Anterior cingulate cortex (tissue), 58 donors: Measurements from ENCODE around the gene TRIM69.
A peak's percentile ranks its signal among the peaks of the same experiment; 100 is the strongest.
"Not testable (repeated sequence)": the region's sequence is repeated elsewhere in the genome, so short reads cannot be mapped to it uniquely, and the experiment has no call there.

Experiments used
- DNase-seq, 58 donors: peaks; one replicate each; lab custom pipeline; 2025; lab: John Stamatoyannopoulos, UW

The TRIM69 gene

GRCh38 chr15:44736181-44736765 lies at the start of gene TRIM69:
TRIM69 (plus strand) TSS chr15:44736528; CDS start chr15:44736705, 177 bp downstream.
- no peak for DNase-seq

GRCh38 chr15:44689318-44689717 lies 47.0 kb upstream of the TRIM69 start:
- DNase-seq, result not testable (repeated sequence)

DNA sequence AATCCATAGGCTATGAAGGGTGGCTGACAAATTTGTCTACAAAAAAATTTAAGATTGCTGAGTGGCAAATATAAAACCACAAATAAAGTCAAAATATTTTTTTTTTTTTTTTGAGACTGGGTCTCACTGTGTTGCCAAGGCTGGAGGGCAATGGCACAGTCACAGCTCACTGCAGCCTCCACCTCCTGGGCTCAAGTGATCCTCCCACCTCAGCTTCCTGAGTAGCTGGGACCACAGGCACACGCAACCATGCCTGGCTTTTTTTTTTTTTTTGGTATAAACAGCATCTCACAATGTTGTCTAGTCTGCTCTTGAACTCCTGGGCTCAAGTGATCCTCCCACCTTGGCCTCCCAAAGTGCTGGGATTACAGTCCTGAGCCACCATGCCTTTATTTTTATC lies 46.1 kb upstream of the TRIM69 start:
- DNase-seq, result not testable (repeated sequence)

- no peak for DNase-seq
Observed at GRCh38 chr15:44692659-44693058, 43.7 kb upstream of the TRIM69 start.

DNA sequence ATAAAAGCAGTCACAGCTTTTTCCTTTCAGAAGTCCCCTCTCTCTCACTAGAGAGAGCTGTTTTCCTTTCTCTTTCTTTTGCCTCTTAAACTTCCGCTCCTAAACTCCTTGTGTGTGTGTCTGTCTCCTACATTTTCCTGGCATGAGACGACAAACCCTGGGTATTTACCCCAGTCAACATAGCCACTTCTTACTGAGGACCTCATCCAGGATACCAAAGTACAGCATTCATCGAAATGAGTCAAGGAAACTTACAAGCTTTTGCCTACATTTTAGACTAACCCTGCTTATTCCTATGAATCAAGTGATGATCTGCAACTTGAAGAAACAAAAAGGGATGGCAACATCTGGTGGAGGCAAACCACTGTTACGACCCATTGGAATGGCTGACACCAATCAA lies 41.9 kb upstream of the TRIM69 start:
- DNase-seq, result no peak

- no peak for DNase-seq
Observed at GRCh38 chr15:44695294-44695693, 41.0 kb upstream of the TRIM69 start.

GRCh38 chr15:44697014-44697413 lies 39.3 kb upstream of the TRIM69 start:
- DNase-seq, result no peak

DNA sequence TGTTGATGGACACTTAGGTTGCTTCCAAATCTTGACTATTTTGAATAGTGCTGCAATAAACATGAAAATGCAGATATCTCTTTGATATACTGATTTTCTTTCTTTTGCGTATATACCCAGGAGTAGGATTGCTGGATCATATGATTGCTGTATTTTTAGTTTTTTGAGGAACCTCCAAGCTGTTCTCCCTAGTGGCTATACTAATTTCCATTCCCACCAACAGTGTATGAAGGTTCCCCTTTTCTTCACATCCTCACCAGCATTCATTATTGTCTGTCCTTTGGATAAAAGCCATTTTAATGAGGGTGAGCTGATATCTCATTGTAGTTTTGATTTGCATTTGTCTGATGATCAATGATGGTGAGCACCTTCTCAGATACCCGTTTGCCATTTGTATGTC lies 37.7 kb upstream of the TRIM69 start:
- no peak for DNase-seq

- not testable (repeated sequence) for DNase-seq
Observed at GRCh38 chr15:44700676-44701075, 35.7 kb upstream of the TRIM69 start.

GRCh38 chr15:44705986-44706385 lies 30.3 kb upstream of the TRIM69 start:
- no peak for DNase-seq

DNA sequence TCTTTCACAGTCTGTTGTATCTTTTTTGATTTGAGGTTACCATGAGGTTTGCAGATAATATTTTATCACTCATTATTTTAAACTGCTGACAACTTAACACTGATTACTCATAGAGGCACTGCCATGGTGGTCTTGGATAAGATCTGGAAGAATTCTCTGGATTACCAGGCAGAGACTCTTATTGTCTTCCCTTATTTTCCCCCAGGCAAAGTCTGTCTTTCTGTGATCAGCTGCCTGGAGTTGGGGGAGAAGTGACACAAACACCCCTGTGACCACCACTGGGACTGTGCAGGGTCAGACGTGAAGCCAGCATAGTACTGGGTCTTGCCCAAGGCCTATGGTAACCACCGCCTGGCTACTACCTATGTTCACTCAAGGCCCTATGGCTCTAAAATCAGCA lies 29.9 kb upstream of the TRIM69 start:
- DNase-seq, result no peak

GRCh38 chr15:44706946-44707636 lies 29.2 kb upstream of the TRIM69 start:
- DNase-seq, result no peak

- DNase-seq, result peak in 12 of 58 donors; percentile 1 to 19 (median 10)
Observed at GRCh38 chr15:44710236-44711095, 25.9 kb upstream of the TRIM69 start.

GRCh38 chr15:44711096-44711742 lies 25.1 kb upstream of the TRIM69 start, which contains the start of the genes B2M and PATL2:
B2M (plus strand) TSS chr15:44711517; CDS start chr15:44711547, 30 bp downstream.
PATL2 (minus strand) TSS chr15:44711323; CDS start chr15:44676490, 34,833 bp downstream.
- peak; percentile 46 to 97 (median 90) for DNase-seq

DNA sequence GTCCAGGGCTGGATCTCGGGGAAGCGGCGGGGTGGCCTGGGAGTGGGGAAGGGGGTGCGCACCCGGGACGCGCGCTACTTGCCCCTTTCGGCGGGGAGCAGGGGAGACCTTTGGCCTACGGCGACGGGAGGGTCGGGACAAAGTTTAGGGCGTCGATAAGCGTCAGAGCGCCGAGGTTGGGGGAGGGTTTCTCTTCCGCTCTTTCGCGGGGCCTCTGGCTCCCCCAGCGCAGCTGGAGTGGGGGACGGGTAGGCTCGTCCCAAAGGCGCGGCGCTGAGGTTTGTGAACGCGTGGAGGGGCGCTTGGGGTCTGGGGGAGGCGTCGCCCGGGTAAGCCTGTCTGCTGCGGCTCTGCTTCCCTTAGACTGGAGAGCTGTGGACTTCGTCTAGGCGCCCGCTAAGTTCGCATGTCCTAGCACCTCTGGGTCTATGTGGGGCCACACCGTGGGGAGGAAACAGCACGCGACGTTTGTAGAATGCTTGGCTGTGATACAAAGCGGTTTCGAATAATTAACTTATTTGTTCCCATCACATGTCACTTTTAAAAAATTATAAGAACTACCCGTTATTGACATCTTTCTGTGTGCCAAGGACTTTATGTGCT lies 24.5 kb upstream of the TRIM69 start:
- peak in 22 of 58 donors; percentile 15 to 68 (median 48) for DNase-seq

DNA sequence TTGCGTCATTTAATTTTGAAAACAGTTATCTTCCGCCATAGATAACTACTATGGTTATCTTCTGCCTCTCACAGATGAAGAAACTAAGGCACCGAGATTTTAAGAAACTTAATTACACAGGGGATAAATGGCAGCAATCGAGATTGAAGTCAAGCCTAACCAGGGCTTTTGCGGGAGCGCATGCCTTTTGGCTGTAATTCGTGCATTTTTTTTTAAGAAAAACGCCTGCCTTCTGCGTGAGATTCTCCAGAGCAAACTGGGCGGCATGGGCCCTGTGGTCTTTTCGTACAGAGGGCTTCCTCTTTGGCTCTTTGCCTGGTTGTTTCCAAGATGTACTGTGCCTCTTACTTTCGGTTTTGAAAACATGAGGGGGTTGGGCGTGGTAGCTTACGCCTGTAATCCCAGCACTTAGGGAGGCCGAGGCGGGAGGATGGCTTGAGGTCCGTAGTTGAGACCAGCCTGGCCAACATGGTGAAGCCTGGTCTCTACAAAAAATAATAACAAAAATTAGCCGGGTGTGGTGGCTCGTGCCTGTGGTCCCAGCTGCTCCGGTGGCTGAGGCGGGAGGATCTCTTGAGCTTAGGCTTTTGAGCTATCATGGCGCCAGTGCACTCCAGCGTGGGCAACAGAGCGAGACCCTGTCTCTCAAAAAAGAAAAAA lies 23.9 kb upstream of the TRIM69 start:
- DNase-seq, result peak in 34 of 58 donors; percentile 7 to 50 (median 24)

- DNase-seq, result no peak
Observed at GRCh38 chr15:44713006-44713966, 23.0 kb upstream of the TRIM69 start.

- DNase-seq, result no peak
Observed at GRCh38 chr15:44715142-44715796, 21.1 kb upstream of the TRIM69 start.
